ENCODE results near the gene BCAS3. TPM values are rescaled to one million over a fixed set of nuclear protein-coding genes. Genes with fewer than 3 reads are reported as not detected.

Gene BCAS3
- total RNA-seq, 1 donor from 2014 or later: 35.7 TPM

DNA sequence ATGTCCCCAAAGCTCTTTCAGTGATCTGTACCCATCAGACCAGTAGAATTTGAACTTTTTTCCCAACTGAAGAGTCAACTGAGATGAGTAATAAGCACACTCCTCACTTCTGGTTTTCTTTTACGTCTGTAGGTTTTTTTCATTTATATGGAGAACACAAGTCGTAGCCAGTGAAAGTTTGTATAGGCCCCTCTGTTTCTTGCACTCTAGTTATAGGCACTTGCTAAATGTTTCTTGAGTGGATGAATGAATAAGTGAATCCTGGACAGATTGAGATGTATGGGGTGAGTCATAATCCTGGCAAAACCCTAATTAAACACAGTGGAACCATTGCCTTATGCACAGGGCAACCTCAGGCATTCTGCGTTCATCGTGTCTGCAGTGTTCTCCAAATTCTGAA is 528.3 kb downstream of the BCAS3 start:
- H3K27ac Mint-ChIP-seq (ENCODE audit: unreplicated experiment): no peak overlapping the region
- H3K36me3 Mint-ChIP-seq (ENCODE audit: unreplicated experiment): peaks cover 3% of the 10 kb centered on the region
- no peak overlapping the region for H3K4me3 Mint-ChIP-seq (ENCODE audit: unreplicated experiment)
- TF ChIP-seq, protein P1, sequence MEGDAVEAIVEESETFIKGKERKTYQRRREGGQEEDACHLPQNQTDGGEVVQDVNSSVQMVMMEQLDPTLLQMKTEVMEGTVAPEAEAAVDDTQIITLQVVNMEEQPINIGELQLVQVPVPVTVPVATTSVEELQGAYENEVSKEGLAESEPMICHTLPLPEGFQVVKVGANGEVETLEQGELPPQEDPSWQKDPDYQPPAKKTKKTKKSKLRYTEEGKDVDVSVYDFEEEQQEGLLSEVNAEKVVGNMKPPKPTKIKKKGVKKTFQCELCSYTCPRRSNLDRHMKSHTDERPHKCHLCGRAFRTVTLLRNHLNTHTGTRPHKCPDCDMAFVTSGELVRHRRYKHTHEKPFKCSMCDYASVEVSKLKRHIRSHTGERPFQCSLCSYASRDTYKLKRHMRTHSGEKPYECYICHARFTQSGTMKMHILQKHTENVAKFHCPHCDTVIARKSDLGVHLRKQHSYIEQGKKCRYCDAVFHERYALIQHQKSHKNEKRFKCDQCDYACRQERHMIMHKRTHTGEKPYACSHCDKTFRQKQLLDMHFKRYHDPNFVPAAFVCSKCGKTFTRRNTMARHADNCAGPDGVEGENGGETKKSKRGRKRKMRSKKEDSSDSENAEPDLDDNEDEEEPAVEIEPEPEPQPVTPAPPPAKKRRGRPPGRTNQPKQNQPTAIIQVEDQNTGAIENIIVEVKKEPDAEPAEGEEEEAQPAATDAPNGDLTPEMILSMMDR (IDR thresholded peaks at IDR 0.05): no peak
- DNase-seq (ENCODE audit: extremely low spot score, unreplicated experiment): no peak
- no peaks in the 10 kb centered on the region for H3K27me3 Mint-ChIP-seq (ENCODE audit: unreplicated experiment)
- H3K4me1 Mint-ChIP-seq (ENCODE audit: unreplicated experiment): peaks cover 45% of the 10 kb centered on the region
- no peaks in the 10 kb centered on the region for H3K9me3 Mint-ChIP-seq (ENCODE audit: unreplicated experiment)

DNA sequence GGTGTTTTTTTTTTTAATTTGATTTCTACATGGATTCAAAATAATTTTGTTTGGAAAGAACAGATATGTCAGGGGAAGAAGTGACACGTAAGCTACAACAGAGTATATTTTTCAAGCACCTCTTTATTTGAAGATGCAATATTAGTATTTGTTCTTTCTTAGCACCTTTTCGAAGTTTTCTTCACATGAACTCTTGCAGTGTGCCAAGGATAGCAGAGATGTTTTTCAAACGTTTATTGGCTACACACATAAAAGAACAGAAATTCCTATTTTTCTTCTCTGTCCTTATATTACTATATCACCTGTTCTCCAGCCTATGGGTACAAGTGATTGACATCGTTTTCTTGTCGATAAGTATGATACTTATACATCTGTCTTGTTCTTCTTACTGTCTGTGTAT is 529.3 kb downstream of the BCAS3 start:
- no peak for DNase-seq (ENCODE audit: extremely low spot score, unreplicated experiment)
- TF ChIP-seq, protein P1 (IDR thresholded peaks at IDR 0.05): no peak
- Mint-ChIP-seq H3K4me1 (ENCODE audit: unreplicated experiment) (peaks cover 38% of the 10 kb centered on the region), H3K36me3 (ENCODE audit: unreplicated experiment) (peaks cover 3% of the 10 kb centered on the region), H3K4me3 (ENCODE audit: unreplicated experiment) (no peak overlapping the region), H3K9me3 (ENCODE audit: unreplicated experiment) (no peaks in the 10 kb centered on the region), H3K27me3 (ENCODE audit: unreplicated experiment) (no peaks in the 10 kb centered on the region), H3K27ac (ENCODE audit: unreplicated experiment) (no peak overlapping the region)

DNA sequence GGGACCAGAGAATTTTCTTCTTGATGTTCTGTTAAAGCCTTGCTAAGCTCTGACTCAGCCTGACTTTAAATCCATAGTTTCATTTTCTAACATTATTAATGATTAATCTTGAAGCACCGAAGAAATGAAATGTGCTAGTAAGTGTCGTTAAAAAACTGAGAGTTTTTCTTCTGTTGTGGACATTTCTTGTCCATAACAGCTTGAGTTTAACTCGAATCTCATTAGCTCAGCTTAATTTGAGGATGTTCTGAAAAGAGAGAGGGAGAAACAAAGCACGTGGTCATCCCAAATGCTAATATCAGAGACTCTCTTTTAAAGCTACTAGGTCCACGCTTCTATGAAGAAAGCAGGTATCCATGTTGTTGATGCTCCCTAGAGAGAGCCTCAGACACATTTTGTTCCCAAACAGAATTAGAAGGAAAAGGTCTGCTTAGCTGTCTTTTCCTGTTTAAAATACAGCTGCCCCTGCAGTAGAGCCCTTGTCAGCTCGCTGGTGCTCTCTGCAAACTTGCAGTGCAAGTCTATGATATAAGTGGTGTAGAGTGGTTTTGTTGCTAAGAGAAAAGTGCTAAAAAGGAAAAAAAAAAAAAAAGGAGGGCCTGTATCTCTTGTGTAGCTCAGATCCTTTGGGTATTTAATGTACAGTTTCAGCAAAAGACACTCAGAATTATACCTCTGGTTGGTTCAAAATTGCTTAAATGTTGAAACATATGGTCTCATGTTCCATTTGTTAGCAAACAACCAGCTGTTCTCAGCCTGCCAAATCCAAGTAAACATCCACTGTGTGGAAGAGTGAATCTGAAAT is 530.9 kb downstream of the BCAS3 start:
- H3K27me3 Mint-ChIP-seq (ENCODE audit: unreplicated experiment): no peaks in the 10 kb centered on the region
- TF ChIP-seq, protein P1 (IDR thresholded peaks at IDR 0.05): no peak
- H3K4me3 Mint-ChIP-seq (ENCODE audit: unreplicated experiment): peak overlapping the region; percentile 44
- H3K9me3 Mint-ChIP-seq (ENCODE audit: unreplicated experiment): no peaks in the 10 kb centered on the region
- H3K36me3 Mint-ChIP-seq (ENCODE audit: unreplicated experiment): peaks cover 2% of the 10 kb centered on the region
- no peak for DNase-seq (ENCODE audit: extremely low spot score, unreplicated experiment)
- peaks cover 28% of the 10 kb centered on the region for H3K4me1 Mint-ChIP-seq (ENCODE audit: unreplicated experiment)
- peak overlapping the region; percentile 42 for H3K27ac Mint-ChIP-seq (ENCODE audit: unreplicated experiment)

DNA sequence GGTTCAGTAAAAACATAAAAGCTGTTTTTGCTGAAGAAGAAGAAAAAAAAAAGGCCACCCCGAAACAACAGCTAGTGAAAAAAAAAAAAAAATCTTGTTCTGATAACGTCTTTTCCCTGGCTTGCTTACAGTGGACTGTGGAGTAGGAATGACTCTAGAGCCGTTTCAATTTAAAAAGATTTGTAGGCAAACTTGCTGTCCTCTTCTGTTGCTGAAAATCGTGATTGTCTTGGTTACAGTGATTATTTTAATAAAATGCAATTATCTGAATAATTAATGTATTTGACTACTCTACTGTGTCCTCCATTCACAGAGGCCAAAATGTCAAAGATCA is 531.4 kb downstream of the BCAS3 start:
- no peaks in the 10 kb centered on the region for H3K36me3 Mint-ChIP-seq (ENCODE audit: unreplicated experiment)
- TF ChIP-seq, protein P1 (IDR thresholded peaks at IDR 0.05): no peak
- no peak overlapping the region for H3K4me3 Mint-ChIP-seq (ENCODE audit: unreplicated experiment)
- no peaks in the 10 kb centered on the region for H3K27me3 Mint-ChIP-seq (ENCODE audit: unreplicated experiment)
- peaks cover 24% of the 10 kb centered on the region for H3K4me1 Mint-ChIP-seq (ENCODE audit: unreplicated experiment)
- no peaks in the 10 kb centered on the region for H3K9me3 Mint-ChIP-seq (ENCODE audit: unreplicated experiment)
- DNase-seq (ENCODE audit: extremely low spot score, unreplicated experiment): no peak
- peak overlapping the region; percentile 42 for H3K27ac Mint-ChIP-seq (ENCODE audit: unreplicated experiment)

DNA sequence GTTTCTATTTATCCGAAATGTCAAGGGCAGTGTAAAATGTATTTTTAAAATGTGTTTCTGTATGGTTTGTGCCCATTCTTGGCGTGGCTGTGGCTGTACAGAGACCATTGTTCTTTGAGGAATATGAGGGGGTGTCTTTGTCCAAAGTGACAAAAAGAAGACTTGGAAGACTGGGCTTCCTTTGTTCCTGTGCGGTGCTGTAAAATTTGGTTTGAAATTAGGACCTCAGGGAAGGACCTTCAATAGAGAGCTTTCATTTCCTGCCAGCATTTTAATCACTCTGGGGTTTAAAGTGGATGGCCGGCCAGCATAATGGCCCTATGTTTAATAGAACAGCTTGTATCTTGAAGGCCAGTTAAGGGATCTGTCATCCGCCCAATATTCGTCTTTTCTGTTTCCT is 531.9 kb downstream of the BCAS3 start:
- no peak overlapping the region for H3K27ac Mint-ChIP-seq (ENCODE audit: unreplicated experiment)
- DNase-seq (ENCODE audit: extremely low spot score, unreplicated experiment): no peak
- TF ChIP-seq, protein P1 (IDR thresholded peaks at IDR 0.05): no peak
- H3K4me1 Mint-ChIP-seq (ENCODE audit: unreplicated experiment): peaks cover 23% of the 10 kb centered on the region
- no peaks in the 10 kb centered on the region for H3K9me3 Mint-ChIP-seq (ENCODE audit: unreplicated experiment)
- H3K4me3 Mint-ChIP-seq (ENCODE audit: unreplicated experiment): no peak overlapping the region
- no peaks in the 10 kb centered on the region for H3K36me3 Mint-ChIP-seq (ENCODE audit: unreplicated experiment)
- no peaks in the 10 kb centered on the region for H3K27me3 Mint-ChIP-seq (ENCODE audit: unreplicated experiment)
